Body of pancreas (tissue), 4 donors: ENCODE data around the gene WBP1.
"Not testable (repeated sequence)": the region's sequence is repeated elsewhere in the genome, so short reads cannot be mapped to it uniquely, and the experiment has no call there.

Experiments
- POLR2A ChIP-seq, 3 donors: fragments of 450-650 bp; IDR thresholded peaks; one replicate each; pipeline ENCODE4 v1.6.1; 2016; ENCODE audit warnings: antibody characterized with exemption in 3 of 3, mild to moderate bottlenecking in 2 of 3
- TF ChIP-seq, protein P1 (sequence below), 7 experiments: fragments of 450-650 bp in 4 of 7; fragments of 200-600 bp in 3 of 7; sonication (generic) in 3 of 7; IDR thresholded peaks; one replicate each; pipeline ENCODE4 v1.5.1; 2016 to 2019; ENCODE audit warnings: antibody characterized with exemption in 7 of 7

DNA sequence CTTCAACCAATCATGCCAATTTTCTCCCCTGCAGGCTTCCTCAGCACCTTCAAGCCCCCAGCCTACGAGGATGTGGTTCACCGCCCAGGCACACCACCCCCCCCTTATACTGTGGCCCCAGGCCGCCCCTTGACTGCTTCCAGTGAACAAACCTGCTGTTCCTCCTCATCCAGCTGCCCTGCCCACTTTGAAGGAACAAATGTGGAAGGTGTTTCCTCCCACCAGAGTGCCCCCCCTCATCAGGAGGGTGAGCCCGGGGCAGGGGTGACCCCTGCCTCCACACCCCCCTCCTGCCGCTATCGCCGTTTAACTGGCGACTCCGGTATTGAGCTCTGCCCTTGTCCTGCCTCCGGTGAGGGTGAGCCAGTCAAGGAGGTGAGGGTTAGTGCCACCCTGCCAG is 1.9 kb downstream of the WBP1 start:
- not testable (repeated sequence) for TF ChIP-seq POLR2A (IDR thresholded peaks at IDR 0.05)
- TF ChIP-seq, protein P1, sequence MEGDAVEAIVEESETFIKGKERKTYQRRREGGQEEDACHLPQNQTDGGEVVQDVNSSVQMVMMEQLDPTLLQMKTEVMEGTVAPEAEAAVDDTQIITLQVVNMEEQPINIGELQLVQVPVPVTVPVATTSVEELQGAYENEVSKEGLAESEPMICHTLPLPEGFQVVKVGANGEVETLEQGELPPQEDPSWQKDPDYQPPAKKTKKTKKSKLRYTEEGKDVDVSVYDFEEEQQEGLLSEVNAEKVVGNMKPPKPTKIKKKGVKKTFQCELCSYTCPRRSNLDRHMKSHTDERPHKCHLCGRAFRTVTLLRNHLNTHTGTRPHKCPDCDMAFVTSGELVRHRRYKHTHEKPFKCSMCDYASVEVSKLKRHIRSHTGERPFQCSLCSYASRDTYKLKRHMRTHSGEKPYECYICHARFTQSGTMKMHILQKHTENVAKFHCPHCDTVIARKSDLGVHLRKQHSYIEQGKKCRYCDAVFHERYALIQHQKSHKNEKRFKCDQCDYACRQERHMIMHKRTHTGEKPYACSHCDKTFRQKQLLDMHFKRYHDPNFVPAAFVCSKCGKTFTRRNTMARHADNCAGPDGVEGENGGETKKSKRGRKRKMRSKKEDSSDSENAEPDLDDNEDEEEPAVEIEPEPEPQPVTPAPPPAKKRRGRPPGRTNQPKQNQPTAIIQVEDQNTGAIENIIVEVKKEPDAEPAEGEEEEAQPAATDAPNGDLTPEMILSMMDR (IDR thresholded peaks at IDR 0.05) = not testable (repeated sequence)
